T follicular helper cell (primary cell): ENCODE data around the gene ZNHIT3.

Experiments used
- DNase-seq: peaks from one replicate; pipeline ENCODE4 v3.0.0-alpha.2; 2020; ENCODE audit warnings: low read depth

Gene ZNHIT3

GRCh38 chr17:36512641-36513040, 26.2 kb downstream of the ZNHIT3 start:
- no peak for DNase-seq

- DNase-seq: no peak
These were observed 28.4 kb downstream of the ZNHIT3 start for GRCh38 chr17:36514856-36515255.

GRCh38 chr17:36515837-36516236, 29.4 kb downstream of the ZNHIT3 start:
- no peak for DNase-seq

- DNase-seq: no peak
These were observed 36.6 kb downstream of the ZNHIT3 start for GRCh38 chr17:36523113-36523512.

GRCh38 chr17:36524428-36524876, 38.0 kb downstream of the ZNHIT3 start:
- DNase-seq: no peak

- DNase-seq: no peak
These were observed 38.6 kb downstream of the ZNHIT3 start for GRCh38 chr17:36525113-36525512.

- DNase-seq: no peak
These were observed 39.4 kb downstream of the ZNHIT3 start for GRCh38 chr17:36525888-36526287.

GRCh38 chr17:36527621-36528250, 41.3 kb downstream of the ZNHIT3 start:
- no peak for DNase-seq

- no peak for DNase-seq
These were observed 42.6 kb downstream of the ZNHIT3 start for GRCh38 chr17:36529121-36529520.

- DNase-seq: no peak
These were observed 46.0 kb downstream of the ZNHIT3 start for GRCh38 chr17:36532435-36532975.

- peak; percentile 16 for DNase-seq
These were observed 47.7 kb downstream of the ZNHIT3 start for GRCh38 chr17:36533935-36534839.

GRCh38 chr17:36534840-36535668, 48.6 kb downstream of the ZNHIT3 start, which contains the start of the genes MYO19 and PIGW:
Gene MYO19 (minus strand): TSS chr17:36534868. CDS start chr17:36532538, 2,330 bp downstream.
Gene PIGW (plus strand): TSS chr17:36534987. CDS start chr17:36537102, 2,115 bp downstream.
- peak; percentile 73 for DNase-seq

GRCh38 chr17:36535669-36536081, 49.2 kb downstream of the ZNHIT3 start:
- DNase-seq: no peak

GRCh38 chr17:36540696-36541095, 54.2 kb downstream of the ZNHIT3 start:
- no peak for DNase-seq

GRCh38 chr17:36542755-36543154, 56.3 kb downstream of the ZNHIT3 start:
- no peak for DNase-seq

- DNase-seq: peak; percentile 3
These were observed 57.5 kb downstream of the ZNHIT3 start for GRCh38 chr17:36544044-36544306.

GRCh38 chr17:36544307-36545076, 58.0 kb downstream of the ZNHIT3 start, which contains the start of gene GGNBP2:
Gene GGNBP2 (plus strand): TSS chr17:36544919. CDS start chr17:36545725, 806 bp downstream.
- DNase-seq: peak; percentile 84

GRCh38 chr17:36545077-36545464, 58.6 kb downstream of the ZNHIT3 start:
- no peak for DNase-seq
